ENCODE measurements around the gene VCP. TPM values are rescaled to one million over a fixed set of nuclear protein-coding genes. Genes with fewer than 3 reads are reported as not detected.

The VCP gene
- total and polyA plus RNA-seq, 9 of the 15 experiments (the other 6 are each of a cell fraction or from before 2014, with no cell fraction given): 7.1 to 257 (median 199) TPM

DNA sequence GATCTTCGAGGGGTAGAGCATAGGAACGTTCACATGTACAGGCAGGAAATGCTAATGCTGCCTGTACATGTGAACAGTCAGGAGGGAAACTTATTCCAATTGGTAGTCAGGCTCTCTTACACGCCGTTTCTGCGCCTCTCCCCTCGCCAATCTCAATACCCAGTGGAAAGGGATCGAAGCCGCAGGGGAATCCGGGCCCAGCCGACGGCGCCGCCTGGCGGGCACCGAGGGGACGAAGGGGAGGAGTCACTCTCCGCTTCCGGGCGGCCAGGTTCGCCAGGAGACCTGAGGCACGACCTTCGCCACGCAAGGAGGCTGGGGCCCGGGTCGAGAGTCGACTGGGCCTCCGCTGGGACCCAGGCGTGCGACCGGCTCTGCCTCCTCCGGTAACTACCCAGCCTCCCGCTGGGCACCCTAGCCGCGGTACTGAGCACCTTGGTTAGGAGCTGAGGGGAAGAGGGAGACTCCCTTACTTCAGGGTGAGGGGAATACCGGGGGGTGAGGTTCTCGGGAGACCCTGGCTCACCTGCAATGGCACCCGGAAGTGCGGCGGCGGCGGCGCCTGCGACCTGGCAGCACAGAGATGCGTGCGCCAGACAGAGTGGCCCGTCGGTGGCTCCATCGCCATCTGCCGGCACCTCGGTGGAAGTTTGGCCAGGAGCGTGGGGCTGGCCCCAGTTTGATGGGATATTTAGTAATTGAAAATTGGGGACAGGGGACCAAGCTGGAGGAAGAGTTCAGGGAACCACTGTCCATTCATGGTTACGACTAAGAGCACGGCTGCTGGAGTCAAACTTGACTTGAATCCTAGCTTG is 23.8 kb upstream of the VCP start, which contains the start of gene PIGO (continued):
- TF ChIP-seq STAT6 (CRISPR knock-in tag; IDR thresholded peaks at IDR 0.05) (no peak), PYGO2 (tag; IDR thresholded peaks at IDR 0.05) (no peak), JUN (IDR thresholded peaks at IDR 0.05; ENCODE audit: borderline replicate concordance, low read depth, low read length) (peak; percentile 12; the same call in 1 of the 2 replicates), JUN (CRISPR knock-in tag; IDR thresholded peaks at IDR 0.05; ENCODE audit: borderline replicate concordance) (no peak), TAF15 (IDR thresholded peaks at IDR 0.05; ENCODE audit: low read depth, low read length) (no peak), PHF8 (IDR thresholded peaks at IDR 0.05; ENCODE audit: borderline replicate concordance, low read length) (peak; percentile 93), NFYB (IDR thresholded peaks at IDR 0.05; ENCODE audit: extremely low read depth, insufficient read length) (no peak), ATF7 (IDR thresholded peaks at IDR 0.05) (no peak; the same call in 1 of the 2 replicates), SMAD3 (CRISPR knock-in tag; conservative IDR thresholded peaks at IDR 0.05) (no peak), DMBX1 (CRISPR knock-in tag; IDR thresholded peaks at IDR 0.05; ENCODE audit: borderline replicate concordance) (no peak), MYC (IDR thresholded peaks at IDR 0.05; ENCODE audit: low read depth, low read length) (peak; percentile 86), MYC (CRISPR knock-in tag; IDR thresholded peaks at IDR 0.05; ENCODE audit: borderline replicate concordance, low read depth) (no peak), IRF2 (CRISPR knock-in tag; IDR thresholded peaks at IDR 0.05) (no peak), JUND (IDR thresholded peaks at IDR 0.05; ENCODE audit: borderline replicate concordance, low read depth, low read length) (peak; percentile 24; the same call in 1 of the 2 replicates), JUND (tag; IDR thresholded peaks at IDR 0.05; ENCODE audit: borderline replicate concordance, low read depth, low read length) (no peak), SIRT6 (IDR thresholded peaks at IDR 0.05; ENCODE audit: low read depth, low read length) (no peak), CBFA2T2 (conservative IDR thresholded peaks at IDR 0.05) (no peak), IFI16 (CRISPR knock-in tag; IDR thresholded peaks at IDR 0.05) (no peak), KLF10 (CRISPR knock-in tag; IDR thresholded peaks at IDR 0.05) (no peak)
- TF ChIP-seq, protein P1, sequence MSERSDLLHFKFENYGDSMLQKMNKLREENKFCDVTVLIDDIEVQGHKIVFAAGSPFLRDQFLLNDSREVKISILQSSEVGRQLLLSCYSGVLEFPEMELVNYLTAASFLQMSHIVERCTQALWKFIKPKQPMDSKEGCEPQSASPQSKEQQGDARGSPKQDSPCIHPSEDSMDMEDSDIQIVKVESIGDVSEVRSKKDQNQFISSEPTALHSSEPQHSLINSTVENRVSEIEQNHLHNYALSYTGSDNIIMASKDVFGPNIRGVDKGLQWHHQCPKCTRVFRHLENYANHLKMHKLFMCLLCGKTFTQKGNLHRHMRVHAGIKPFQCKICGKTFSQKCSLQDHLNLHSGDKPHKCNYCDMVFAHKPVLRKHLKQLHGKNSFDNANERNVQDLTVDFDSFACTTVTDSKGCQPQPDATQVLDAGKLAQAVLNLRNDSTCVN (CRISPR knock-in tag; IDR thresholded peaks at IDR 0.05): no peak
- TF ChIP-seq, protein P2, sequence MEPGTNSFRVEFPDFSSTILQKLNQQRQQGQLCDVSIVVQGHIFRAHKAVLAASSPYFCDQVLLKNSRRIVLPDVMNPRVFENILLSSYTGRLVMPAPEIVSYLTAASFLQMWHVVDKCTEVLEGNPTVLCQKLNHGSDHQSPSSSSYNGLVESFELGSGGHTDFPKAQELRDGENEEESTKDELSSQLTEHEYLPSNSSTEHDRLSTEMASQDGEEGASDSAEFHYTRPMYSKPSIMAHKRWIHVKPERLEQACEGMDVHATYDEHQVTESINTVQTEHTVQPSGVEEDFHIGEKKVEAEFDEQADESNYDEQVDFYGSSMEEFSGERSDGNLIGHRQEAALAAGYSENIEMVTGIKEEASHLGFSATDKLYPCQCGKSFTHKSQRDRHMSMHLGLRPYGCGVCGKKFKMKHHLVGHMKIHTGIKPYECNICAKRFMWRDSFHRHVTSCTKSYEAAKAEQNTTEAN (CRISPR knock-in tag; IDR thresholded peaks at IDR 0.05): no peak
- TF ChIP-seq, protein P3, sequence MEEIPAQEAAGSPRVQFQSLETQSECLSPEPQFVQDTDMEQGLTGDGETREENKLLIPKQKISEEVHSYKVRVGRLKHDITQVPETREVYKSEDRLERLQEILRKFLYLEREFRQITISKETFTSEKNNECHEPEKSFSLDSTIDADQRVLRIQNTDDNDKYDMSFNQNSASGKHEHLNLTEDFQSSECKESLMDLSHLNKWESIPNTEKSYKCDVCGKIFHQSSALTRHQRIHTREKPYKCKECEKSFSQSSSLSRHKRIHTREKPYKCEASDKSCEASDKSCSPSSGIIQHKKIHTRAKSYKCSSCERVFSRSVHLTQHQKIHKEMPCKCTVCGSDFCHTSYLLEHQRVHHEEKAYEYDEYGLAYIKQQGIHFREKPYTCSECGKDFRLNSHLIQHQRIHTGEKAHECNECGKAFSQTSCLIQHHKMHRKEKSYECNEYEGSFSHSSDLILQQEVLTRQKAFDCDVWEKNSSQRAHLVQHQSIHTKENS (CRISPR knock-in tag; IDR thresholded peaks at IDR 0.05): no peak

All from K562 (cell line).